Activated CD8-positive, alpha-beta memory T cell treated with anti-CD3 and anti-CD28 coated beads, Interleukin-2, amount 10 ng/mL, durations not matched to agents 7 days and 5 days (primary cell): ENCODE measurements around the gene SON. TPM values are rescaled to one million over a fixed set of nuclear protein-coding genes. Genes with fewer than 3 reads are reported as not detected.

Source experiments
- ATAC-seq: fragments of 150-1000 bp; cut with Tn5 transposase; one replicate; pipeline ENCODE4 v1.10.0; 2021; ENCODE audit warnings: moderate library complexity
- CTCF ChIA-PET: fragments of 350-600 bp; sonication (Branson Sonifier 250); formaldehyde crosslinking; loops from one replicate; lab custom pipeline; 2021; ENCODE audit warnings: antibody characterized with exemption; lab: Charles Lee
- DNase-seq: peaks from one replicate; pipeline ENCODE4 v3.0.0-alpha.2; 2020
- H3K27ac Mint-ChIP-seq: one replicate; pipeline ENCODE4 v1.8.0; 2021; ENCODE audit warnings: mild to moderate bottlenecking, mixed read lengths
- H3K27me3 Mint-ChIP-seq: one replicate; pipeline ENCODE4 v1.8.0; 2021; ENCODE audit warnings: mixed read lengths
- H3K36me3 Mint-ChIP-seq: one replicate; pipeline ENCODE4 v1.8.0; 2021; ENCODE audit warnings: mild to moderate bottlenecking, mixed read lengths
- H3K4me1 Mint-ChIP-seq: one replicate; pipeline ENCODE4 v1.8.0; 2021; ENCODE audit warnings: mixed read lengths
- H3K4me3 Mint-ChIP-seq: one replicate; pipeline ENCODE4 v1.8.0; 2021; ENCODE audit warnings: mild to moderate bottlenecking, moderate library complexity, mixed read lengths
- H3K9me3 Mint-ChIP-seq: one replicate; pipeline ENCODE4 v1.8.0; 2022; ENCODE audit warnings: low read depth, mixed read lengths
- total RNA-seq, 2 experiments: library from RNA; stranded (reverse); gene quantifications; one replicate each; pipeline ENCODE4 v1.2.3, GENCODE V29; 2021

The SON gene
- total RNA-seq, 2 experiments from 2014 or later, result 279 to 363 TPM

GRCh38 chr21:33531007-33531406 is 11.8 kb upstream of the SON start:
- ATAC-seq, result no peak
- no peak overlapping the region for H3K27ac Mint-ChIP-seq
- CTCF ChIA-PET, result no interaction called here
- no peak for DNase-seq
- no peaks in the 10 kb centered on the region for H3K27me3 Mint-ChIP-seq
- H3K36me3 Mint-ChIP-seq, result peaks cover 67% of the 10 kb centered on the region
- no peaks in the 10 kb centered on the region for H3K9me3 Mint-ChIP-seq
- H3K4me3 Mint-ChIP-seq, result no peak overlapping the region
- H3K4me1 Mint-ChIP-seq, result peaks cover 8% of the 10 kb centered on the region

GRCh38 chr21:33537212-33537611 is 5.6 kb upstream of the SON start:
- ATAC-seq (no peak), DNase-seq (no peak)
- peaks cover 28% of the 10 kb centered on the region for H3K4me1 Mint-ChIP-seq
- H3K27ac Mint-ChIP-seq, result no peak overlapping the region
- no peaks in the 10 kb centered on the region for H3K9me3 Mint-ChIP-seq
- H3K27me3 Mint-ChIP-seq, result no peaks in the 10 kb centered on the region
- peaks cover 64% of the 10 kb centered on the region for H3K36me3 Mint-ChIP-seq
- no peak overlapping the region for H3K4me3 Mint-ChIP-seq
- CTCF ChIA-PET, result interaction anchor here (1.0 to 1.3 kb wide), 2 partner anchors 17 to 69 kb away, joined by 3 to 4 read pairs; no protein-coding TSS in a partner anchor

- Mint-ChIP-seq H3K27me3 (no peaks in the 10 kb centered on the region), H3K36me3 (peaks cover 58% of the 10 kb centered on the region), H3K27ac (no peak overlapping the region), H3K4me3 (no peak overlapping the region), H3K4me1 (peaks cover 25% of the 10 kb centered on the region), H3K9me3 (no peaks in the 10 kb centered on the region)
- DNase-seq (no peak), ATAC-seq (no peak)
- CTCF ChIA-PET, result no interaction called here
Measured at GRCh38 chr21:33539616-33540015, 3.2 kb upstream of the SON start.

GRCh38 chr21:33540711-33541104 is 2.1 kb upstream of the SON start:
- Mint-ChIP-seq H3K4me1 (peaks cover 31% of the 10 kb centered on the region), H3K27me3 (no peaks in the 10 kb centered on the region), H3K4me3 (peak overlapping the region; percentile 91), H3K27ac (peak overlapping the region; percentile 100), H3K36me3 (peaks cover 51% of the 10 kb centered on the region), H3K9me3 (no peaks in the 10 kb centered on the region)
- CTCF ChIA-PET, result interaction anchor here (1.0 to 2.9 kb wide), 3 partner anchors 48 to 65 kb away, joined by 3 to 9 read pairs (median 7); partner anchors contain the start of gene DONSON
- DNase-seq (no peak), ATAC-seq (no peak)

- CTCF ChIA-PET, result interaction anchor here (1.0 to 2.9 kb wide), 4 partner anchors 47 to 65 kb away, joined by 3 to 9 read pairs (median 5); partner anchors contain the start of genes DNAJC28 and DONSON
Measured at GRCh38 chr21:33541105-33541711, 1.6 kb upstream of the SON start.

GRCh38 chr21:33541756-33542639 is 840 bp upstream of the SON start, which contains the start of gene GART:
TSS of gene GART (minus strand) at chr21:33542117. CDS start at chr21:33539315, 2,802 bp downstream.
- Mint-ChIP-seq H3K4me3 (peak within 1 kb of the TSS; percentile 91), H3K27me3 (no peaks in the 10 kb centered on the region), H3K9me3 (no peaks in the 10 kb centered on the region), H3K36me3 (peaks cover 49% of the 10 kb centered on the region), H3K27ac (peak within 1 kb of the TSS; percentile 100), H3K4me1 (peaks cover 38% of the 10 kb centered on the region)
- CTCF ChIA-PET, result interaction anchor here (1.1 to 2.9 kb wide), 4 partner anchors 46 to 64 kb away, joined by 3 to 9 read pairs (median 3); partner anchors contain the start of genes DNAJC28 and DONSON
- DNase-seq (peak; percentile 90), ATAC-seq (peak; percentile 70)

More at GRCh38 chr21:33541105-33541711, 1.6 kb upstream of the SON start:
- Mint-ChIP-seq H3K27ac (peak overlapping the region; percentile 100), H3K36me3 (peaks cover 53% of the 10 kb centered on the region), H3K4me3 (peak overlapping the region; percentile 91), H3K27me3 (no peaks in the 10 kb centered on the region), H3K4me1 (peaks cover 36% of the 10 kb centered on the region), H3K9me3 (no peaks in the 10 kb centered on the region)
- DNase-seq (peak; percentile 54), ATAC-seq (no peak)

- no peak for ATAC-seq
- peak overlapping the region; percentile 91 for H3K4me3 Mint-ChIP-seq
Measured at GRCh38 chr21:33543505-33544129, 779 bp downstream of the SON start.

DNA sequence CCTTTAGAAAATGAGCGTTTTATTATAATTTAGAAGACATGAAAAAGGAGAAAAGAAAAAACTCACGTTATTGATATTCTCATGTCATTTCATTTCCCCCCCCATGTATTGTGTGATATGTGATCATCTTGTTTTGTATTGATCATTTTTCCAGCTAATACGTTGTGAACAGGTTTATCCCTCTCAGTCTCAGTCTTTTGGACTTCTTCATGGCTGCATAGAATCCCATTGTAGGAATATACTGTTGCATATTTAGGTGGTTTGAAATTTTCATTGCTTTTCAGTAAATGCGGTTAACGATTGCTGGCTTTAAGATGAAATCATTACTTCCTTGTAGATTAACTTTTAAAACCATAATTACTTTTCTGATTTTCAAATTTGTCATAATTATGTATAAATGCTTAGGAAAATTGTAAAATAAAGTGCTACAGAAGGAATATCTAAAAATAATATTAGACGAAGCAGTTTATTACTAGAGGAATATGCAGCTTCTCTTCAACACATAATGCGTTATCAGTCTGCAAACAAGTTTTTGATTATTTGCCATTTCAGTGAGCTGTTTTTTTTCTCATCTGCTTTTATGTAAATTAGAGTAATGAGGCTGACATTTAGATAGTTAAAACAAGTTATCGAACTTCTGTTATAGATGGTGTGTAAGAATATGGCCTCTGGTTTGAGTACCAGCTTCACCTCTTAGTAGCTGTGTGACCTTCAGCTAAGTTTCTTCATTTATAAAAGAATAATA is 1.8 kb downstream of the SON start:
- H3K9me3 Mint-ChIP-seq, result no peaks in the 10 kb centered on the region
- ATAC-seq (no peak), DNase-seq (no peak)
- H3K4me3 Mint-ChIP-seq, result peak overlapping the region; percentile 91
- no peaks in the 10 kb centered on the region for H3K27me3 Mint-ChIP-seq
- H3K36me3 Mint-ChIP-seq, result peaks cover 51% of the 10 kb centered on the region
- peaks cover 35% of the 10 kb centered on the region for H3K4me1 Mint-ChIP-seq
- CTCF ChIA-PET, result interaction anchor here (1.2 to 1.9 kb wide), 3 partner anchors 13 to 65 kb away, joined by 3 to 4 read pairs (median 4); partner anchors contain the start of gene TMEM50B
- peak overlapping the region; percentile 100 for H3K27ac Mint-ChIP-seq

More at GRCh38 chr21:33543505-33544129, 779 bp downstream of the SON start:
- peak; percentile 88 for DNase-seq
- Mint-ChIP-seq H3K27ac (peak overlapping the region; percentile 100), H3K4me1 (peaks cover 36% of the 10 kb centered on the region), H3K9me3 (no peaks in the 10 kb centered on the region), H3K27me3 (no peaks in the 10 kb centered on the region), H3K36me3 (peaks cover 46% of the 10 kb centered on the region)
- CTCF ChIA-PET, result interaction anchor here (0.5 to 2.9 kb wide), 8 partner anchors 14 to 64 kb away, joined by 3 to 9 read pairs (median 4); partner anchors contain the start of genes DONSON and TMEM50B

DNA sequence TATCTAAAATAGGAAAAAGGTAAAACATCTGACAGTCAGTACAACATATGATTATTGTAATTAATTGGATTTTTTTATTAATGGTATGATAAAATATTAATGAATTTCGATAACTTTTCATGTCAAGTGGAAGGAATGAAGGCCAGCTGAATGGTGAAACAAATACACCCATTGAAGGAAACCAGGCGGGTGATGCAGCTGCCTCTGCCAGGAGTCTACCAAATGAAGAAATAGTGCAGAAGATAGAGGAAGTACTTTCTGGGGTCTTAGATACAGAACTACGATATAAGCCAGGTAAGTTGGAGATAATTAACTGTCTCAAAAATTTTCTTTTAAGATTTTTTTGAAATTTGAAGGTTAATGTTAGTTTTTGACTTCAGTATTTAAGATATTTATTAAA is 3.2 kb downstream of the SON start:
- no peak overlapping the region for H3K4me3 Mint-ChIP-seq
- CTCF ChIA-PET, result no interaction called here
- no peaks in the 10 kb centered on the region for H3K9me3 Mint-ChIP-seq
- DNase-seq (no peak), ATAC-seq (no peak)
- no peaks in the 10 kb centered on the region for H3K27me3 Mint-ChIP-seq
- H3K27ac Mint-ChIP-seq, result no peak overlapping the region
- peaks cover 53% of the 10 kb centered on the region for H3K36me3 Mint-ChIP-seq
- peaks cover 22% of the 10 kb centered on the region for H3K4me1 Mint-ChIP-seq

- ATAC-seq (no peak), DNase-seq (no peak)
- Mint-ChIP-seq H3K4me3 (no peak overlapping the region), H3K9me3 (peaks cover 2% of the 10 kb centered on the region), H3K4me1 (peaks cover 33% of the 10 kb centered on the region), H3K27me3 (no peaks in the 10 kb centered on the region), H3K27ac (no peak overlapping the region), H3K36me3 (peaks cover 76% of the 10 kb centered on the region)
- CTCF ChIA-PET, result interaction anchor here (2.3 kb wide), 1 partner anchor 56 kb away, joined by 5 read pairs; no protein-coding TSS in a partner anchor
Measured at GRCh38 chr21:33549848-33550771, 7.3 kb downstream of the SON start.

- no peak overlapping the region for H3K27ac Mint-ChIP-seq
- H3K4me1 Mint-ChIP-seq, result peaks cover 31% of the 10 kb centered on the region
- no peak for DNase-seq
- H3K36me3 Mint-ChIP-seq, result peaks cover 81% of the 10 kb centered on the region
- peaks cover 2% of the 10 kb centered on the region for H3K9me3 Mint-ChIP-seq
- no peak overlapping the region for H3K4me3 Mint-ChIP-seq
- ATAC-seq, result no peak
- no peaks in the 10 kb centered on the region for H3K27me3 Mint-ChIP-seq
- CTCF ChIA-PET, result interaction anchor here (0.9 to 1.8 kb wide), 2 partner anchors 23 to 54 kb away, joined by 4 read pairs; no protein-coding TSS in a partner anchor
Measured at GRCh38 chr21:33550772-33551660, 8.2 kb downstream of the SON start.
